Activated CD4-positive, CD25-positive, alpha-beta regulatory T cell treated with anti-CD3 and anti-CD28 coated beads, Interleukin-2, amount 50 U/mL, for 16 hours (primary cell): Measurements from ENCODE around the gene GINS2.

Experiments used
- DNase-seq: peaks from one replicate; pipeline ENCODE4 v3.0.0-alpha.2; 2020; ENCODE audit warnings: low read depth, low spot score

The GINS2 gene

GRCh38 chr16:85640254-85640558, 48.5 kb downstream of the GINS2 start:
- DNase-seq, result no peak

- DNase-seq, result no peak
Measured at GRCh38 chr16:85639529-85640253, 49.1 kb downstream of the GINS2 start.

- DNase-seq, result no peak
Measured at GRCh38 chr16:85638695-85639409, 49.9 kb downstream of the GINS2 start.

GRCh38 chr16:85637808-85638647, 50.7 kb downstream of the GINS2 start:
- no peak for DNase-seq

- DNase-seq, result no peak
Measured at GRCh38 chr16:85637061-85637807, 51.5 kb downstream of the GINS2 start.

- DNase-seq, result no peak
Measured at GRCh38 chr16:85636234-85636812, 52.4 kb downstream of the GINS2 start.

GRCh38 chr16:85635545-85636140, 53.1 kb downstream of the GINS2 start:
- no peak for DNase-seq

GRCh38 chr16:85634747-85635544, 53.8 kb downstream of the GINS2 start:
- DNase-seq, result no peak

GRCh38 chr16:85633888-85634287, 54.9 kb downstream of the GINS2 start:
- DNase-seq, result no peak

GRCh38 chr16:85633438-85633743, 55.4 kb downstream of the GINS2 start:
- no peak for DNase-seq

GRCh38 chr16:85632709-85633437, 55.9 kb downstream of the GINS2 start:
- no peak for DNase-seq

GRCh38 chr16:85631802-85632393, 56.9 kb downstream of the GINS2 start:
- DNase-seq, result no peak

- no peak for DNase-seq
Measured at GRCh38 chr16:85631230-85631629, 57.5 kb downstream of the GINS2 start.

- no peak for DNase-seq
Measured at GRCh38 chr16:85629853-85630252, 58.9 kb downstream of the GINS2 start.

GRCh38 chr16:85629326-85629725, 59.4 kb downstream of the GINS2 start:
- no peak for DNase-seq

GRCh38 chr16:85628645-85629044, 60.1 kb downstream of the GINS2 start:
- no peak for DNase-seq

GRCh38 chr16:85628265-85628556, 60.5 kb downstream of the GINS2 start:
- no peak for DNase-seq

GRCh38 chr16:85627526-85628264, 61.1 kb downstream of the GINS2 start:
- DNase-seq, result no peak

GRCh38 chr16:85627089-85627488, 61.7 kb downstream of the GINS2 start:
- DNase-seq, result no peak
